HCT116 (cell line): ENCODE data around the gene CUX1.

Source experiments
- CBX3 ChIP-seq: IDR thresholded peaks from 2 replicates; pipeline ENCODE4 v1.6.1; 2012; ENCODE audit warnings: low read depth
- EZH2 ChIP-seq: fragments of 200-600 bp; sonication (generic); IDR thresholded peaks from 2 replicates; pipeline ENCODE4 v1.6.1; 2017; ENCODE audit warnings: antibody characterized with exemption, mixed run types
- EZH2phosphoT487 ChIP-seq: fragments of 200-600 bp; IDR thresholded peaks from 2 replicates; pipeline ENCODE4 v1.6.1; 2018; ENCODE audit warnings: antibody characterized with exemption, borderline replicate concordance
- FOSL1 ChIP-seq: IDR thresholded peaks from 2 replicates; pipeline ENCODE4 v1.6.1; 2012; ENCODE audit warnings: low read depth
- POLR2A ChIP-seq: IDR thresholded peaks from 2 replicates; pipeline ENCODE4 v1.7.0; 2011; ENCODE audit warnings: borderline replicate concordance; ENCODE audit not compliant: insufficient read depth, insufficient read length; ENCODE audit errors: extremely low read depth
- POLR2AphosphoS5 ChIP-seq: IDR thresholded peaks from 2 replicates; pipeline ENCODE4 v1.6.1; 2011; ENCODE audit warnings: mild to moderate bottlenecking, low read depth, low read length, moderate library complexity
- RAD21 ChIP-seq: IDR thresholded peaks from 2 replicates; pipeline ENCODE4 v1.6.1; 2012; ENCODE audit warnings: low read depth, mild to moderate bottlenecking
- YY1 ChIP-seq: IDR thresholded peaks from 2 replicates; pipeline ENCODE4 v1.6.1; 2011; ENCODE audit warnings: low read length, low read depth, moderate library complexity, mild to moderate bottlenecking; ENCODE audit not compliant: insufficient replicate concordance; ENCODE audit errors: extremely low read depth
- TF ChIP-seq, protein P1 (sequence below), 3 experiments: fragments of 200-600 bp in 1 of 3; sonication (generic) in 1 of 3; IDR thresholded peaks in 2 of 3; conservative IDR thresholded peaks in 1 of 3; 2 replicates each; pipeline ENCODE4 v1.5.1; 2012 to 2017; ENCODE audit warnings: low read depth in 2 of 3, low read length in 2 of 3, antibody characterized with exemption in 1 of 3, borderline replicate concordance in 1 of 3, control low read depth in 1 of 3, mild to moderate bottlenecking in 1 of 3, mixed read lengths in 1 of 3, mixed run types in 1 of 3, moderate library complexity in 1 of 3; ENCODE audit not compliant: insufficient read depth in 1 of 3
- TF ChIP-seq, protein P2 (sequence below): IDR thresholded peaks from 2 replicates; pipeline ENCODE4 v1.6.1; 2012; ENCODE audit warnings: low read depth

DNA sequence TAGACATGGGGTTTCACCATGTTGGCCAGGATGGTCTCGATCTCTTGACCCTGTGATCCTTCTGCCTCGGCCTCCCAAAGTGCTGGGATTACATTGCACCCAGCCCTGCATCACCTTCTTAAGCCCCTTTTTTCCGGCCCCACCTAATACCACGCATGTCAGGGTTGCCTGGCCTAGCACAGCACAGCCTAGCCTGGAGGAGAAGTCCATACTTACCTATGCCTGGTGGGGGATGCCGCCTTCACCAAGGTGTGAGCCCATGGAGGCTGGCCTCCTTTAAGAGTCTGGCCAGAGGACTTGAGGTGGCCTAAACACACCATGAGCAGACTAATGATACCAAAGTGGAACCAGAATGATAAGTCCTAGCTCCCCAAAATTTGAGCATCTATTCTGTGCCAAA is 22.0 kb upstream of the CUX1 start:
- TF ChIP-seq CBX3 (no peak), EZH2 (no peak), YY1 (no peak), POLR2AphosphoS5 (no peak), POLR2A (no peak), EZH2phosphoT487 (no peak), RAD21 (no peak), FOSL1 (no peak)
- TF ChIP-seq, protein P1, sequence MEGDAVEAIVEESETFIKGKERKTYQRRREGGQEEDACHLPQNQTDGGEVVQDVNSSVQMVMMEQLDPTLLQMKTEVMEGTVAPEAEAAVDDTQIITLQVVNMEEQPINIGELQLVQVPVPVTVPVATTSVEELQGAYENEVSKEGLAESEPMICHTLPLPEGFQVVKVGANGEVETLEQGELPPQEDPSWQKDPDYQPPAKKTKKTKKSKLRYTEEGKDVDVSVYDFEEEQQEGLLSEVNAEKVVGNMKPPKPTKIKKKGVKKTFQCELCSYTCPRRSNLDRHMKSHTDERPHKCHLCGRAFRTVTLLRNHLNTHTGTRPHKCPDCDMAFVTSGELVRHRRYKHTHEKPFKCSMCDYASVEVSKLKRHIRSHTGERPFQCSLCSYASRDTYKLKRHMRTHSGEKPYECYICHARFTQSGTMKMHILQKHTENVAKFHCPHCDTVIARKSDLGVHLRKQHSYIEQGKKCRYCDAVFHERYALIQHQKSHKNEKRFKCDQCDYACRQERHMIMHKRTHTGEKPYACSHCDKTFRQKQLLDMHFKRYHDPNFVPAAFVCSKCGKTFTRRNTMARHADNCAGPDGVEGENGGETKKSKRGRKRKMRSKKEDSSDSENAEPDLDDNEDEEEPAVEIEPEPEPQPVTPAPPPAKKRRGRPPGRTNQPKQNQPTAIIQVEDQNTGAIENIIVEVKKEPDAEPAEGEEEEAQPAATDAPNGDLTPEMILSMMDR (IDR thresholded peaks at IDR 0.05 in 2 of 3, conservative IDR thresholded peaks at IDR 0.05 in 1 of 3; ENCODE audit: borderline replicate concordance in 1 of 3, insufficient read depth in 1 of 3, low read depth in 2 of 3, low read length in 2 of 3) = no peak
- TF ChIP-seq, protein P2, sequence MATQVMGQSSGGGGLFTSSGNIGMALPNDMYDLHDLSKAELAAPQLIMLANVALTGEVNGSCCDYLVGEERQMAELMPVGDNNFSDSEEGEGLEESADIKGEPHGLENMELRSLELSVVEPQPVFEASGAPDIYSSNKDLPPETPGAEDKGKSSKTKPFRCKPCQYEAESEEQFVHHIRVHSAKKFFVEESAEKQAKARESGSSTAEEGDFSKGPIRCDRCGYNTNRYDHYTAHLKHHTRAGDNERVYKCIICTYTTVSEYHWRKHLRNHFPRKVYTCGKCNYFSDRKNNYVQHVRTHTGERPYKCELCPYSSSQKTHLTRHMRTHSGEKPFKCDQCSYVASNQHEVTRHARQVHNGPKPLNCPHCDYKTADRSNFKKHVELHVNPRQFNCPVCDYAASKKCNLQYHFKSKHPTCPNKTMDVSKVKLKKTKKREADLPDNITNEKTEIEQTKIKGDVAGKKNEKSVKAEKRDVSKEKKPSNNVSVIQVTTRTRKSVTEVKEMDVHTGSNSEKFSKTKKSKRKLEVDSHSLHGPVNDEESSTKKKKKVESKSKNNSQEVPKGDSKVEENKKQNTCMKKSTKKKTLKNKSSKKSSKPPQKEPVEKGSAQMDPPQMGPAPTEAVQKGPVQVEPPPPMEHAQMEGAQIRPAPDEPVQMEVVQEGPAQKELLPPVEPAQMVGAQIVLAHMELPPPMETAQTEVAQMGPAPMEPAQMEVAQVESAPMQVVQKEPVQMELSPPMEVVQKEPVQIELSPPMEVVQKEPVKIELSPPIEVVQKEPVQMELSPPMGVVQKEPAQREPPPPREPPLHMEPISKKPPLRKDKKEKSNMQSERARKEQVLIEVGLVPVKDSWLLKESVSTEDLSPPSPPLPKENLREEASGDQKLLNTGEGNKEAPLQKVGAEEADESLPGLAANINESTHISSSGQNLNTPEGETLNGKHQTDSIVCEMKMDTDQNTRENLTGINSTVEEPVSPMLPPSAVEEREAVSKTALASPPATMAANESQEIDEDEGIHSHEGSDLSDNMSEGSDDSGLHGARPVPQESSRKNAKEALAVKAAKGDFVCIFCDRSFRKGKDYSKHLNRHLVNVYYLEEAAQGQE = no peak
